Activated CD4-positive, alpha-beta memory T cell treated with anti-CD3 and anti-CD28 coated beads, Interleukin-2, amount 10 ng/mL, durations not matched to agents 7 days and 5 days (primary cell): ENCODE data around the gene PPFIA4. TPM values are rescaled to one million over a fixed set of nuclear protein-coding genes. Genes with fewer than 3 reads are reported as not detected.

Experiments
- CTCF ChIA-PET: fragments of 350-600 bp; sonication (Branson Sonifier 250); formaldehyde crosslinking; loops from one replicate; lab custom pipeline; 2021; ENCODE audit warnings: antibody characterized with exemption, inconsistent platforms; lab: Charles Lee
- POLR2A ChIA-PET: fragments of 350-600 bp; sonication (Branson Sonifier 250); formaldehyde crosslinking; loops from one replicate; lab custom pipeline; 2021; ENCODE audit warnings: antibody characterized with exemption; lab: Charles Lee
- DNase-seq: peaks from one replicate; pipeline ENCODE4 v3.0.0-alpha.2; 2020
- H3K27ac Mint-ChIP-seq: one replicate; pipeline ENCODE4 v1.8.0; 2021; ENCODE audit warnings: mild to moderate bottlenecking, mixed read lengths
- H3K27me3 Mint-ChIP-seq: one replicate; pipeline ENCODE4 v1.8.0; 2021; ENCODE audit warnings: mixed read lengths
- H3K36me3 Mint-ChIP-seq: one replicate; pipeline ENCODE4 v1.8.0; 2021; ENCODE audit warnings: low read depth, mixed read lengths
- H3K4me1 Mint-ChIP-seq: one replicate; pipeline ENCODE4 v1.8.0; 2021; ENCODE audit warnings: mixed read lengths
- H3K4me3 Mint-ChIP-seq: one replicate; pipeline ENCODE4 v1.8.0; 2021; ENCODE audit warnings: mild to moderate bottlenecking, mixed read lengths
- H3K9me3 Mint-ChIP-seq: one replicate; pipeline ENCODE4 v1.8.0; 2021; ENCODE audit warnings: mixed read lengths
- total RNA-seq, 2 experiments: library from RNA; stranded (reverse); gene quantifications; one replicate each; pipeline ENCODE4 v1.2.3, GENCODE V29; 2021

The PPFIA4 gene
- total RNA-seq, 2 experiments from 2014 or later = 28.9 to 29.3 TPM

GRCh38 chr1:203084588-203085527, 58.6 kb downstream of the PPFIA4 start:
- Mint-ChIP-seq H3K36me3 (no peaks in the 10 kb centered on the region), H3K27me3 (peaks cover 14% of the 10 kb centered on the region), H3K27ac (no peak overlapping the region), H3K4me3 (no peak overlapping the region), H3K4me1 (no peaks in the 10 kb centered on the region), H3K9me3 (no peaks in the 10 kb centered on the region)
- CTCF ChIA-PET = interaction anchor here (0.6 to 2.5 kb wide), 9 partner anchors 13 to 1012 kb away, joined by 3 to 12 read pairs (median 4); no protein-coding TSS in a partner anchor
- POLR2A ChIA-PET = no interaction called here
- DNase-seq = peak; percentile 45

GRCh38 chr1:203085528-203086406, 59.5 kb downstream of the PPFIA4 start, which contains the start of gene MYOG:
MYOG (minus strand) TSS chr1:203086012; CDS start chr1:203085961, 51 bp downstream.
- H3K27ac Mint-ChIP-seq = no peak within 1 kb of the TSS
- H3K27me3 Mint-ChIP-seq = peaks cover 12% of the 10 kb centered on the region
- ChIA-PET POLR2A (no interaction called here), CTCF (interaction anchor here (1.3 to 2.5 kb wide), 2 partner anchors 13 to 130 kb away, joined by 3 to 12 read pairs; no protein-coding TSS in a partner anchor)
- H3K36me3 Mint-ChIP-seq = no peaks in the 10 kb centered on the region
- H3K9me3 Mint-ChIP-seq = no peaks in the 10 kb centered on the region
- peak; percentile 7 for DNase-seq
- H3K4me3 Mint-ChIP-seq = no peak within 1 kb of the TSS
- no peaks in the 10 kb centered on the region for H3K4me1 Mint-ChIP-seq

GRCh38 chr1:203086992-203087763, 60.9 kb downstream of the PPFIA4 start:
- DNase-seq = no peak
- no peaks in the 10 kb centered on the region for H3K36me3 Mint-ChIP-seq
- H3K27me3 Mint-ChIP-seq = peaks cover 9% of the 10 kb centered on the region
- CTCF ChIA-PET = no interaction called here
- H3K9me3 Mint-ChIP-seq = no peaks in the 10 kb centered on the region
- POLR2A ChIA-PET = no interaction called here
- H3K4me3 Mint-ChIP-seq = no peak overlapping the region
- H3K4me1 Mint-ChIP-seq = no peaks in the 10 kb centered on the region
- no peak overlapping the region for H3K27ac Mint-ChIP-seq

- Mint-ChIP-seq H3K36me3 (no peaks in the 10 kb centered on the region), H3K4me1 (no peaks in the 10 kb centered on the region), H3K27me3 (peaks cover 6% of the 10 kb centered on the region), H3K27ac (no peak overlapping the region), H3K4me3 (no peak overlapping the region), H3K9me3 (no peaks in the 10 kb centered on the region)
- DNase-seq = no peak
- CTCF ChIA-PET = no interaction called here
- POLR2A ChIA-PET = no interaction called here
Measured at GRCh38 chr1:203088441-203088840, 62.1 kb downstream of the PPFIA4 start.

GRCh38 chr1:203089001-203089650, 62.8 kb downstream of the PPFIA4 start:
- CTCF ChIA-PET = no interaction called here
- peaks cover 6% of the 10 kb centered on the region for H3K27me3 Mint-ChIP-seq
- H3K36me3 Mint-ChIP-seq = no peaks in the 10 kb centered on the region
- no peak overlapping the region for H3K27ac Mint-ChIP-seq
- no peaks in the 10 kb centered on the region for H3K4me1 Mint-ChIP-seq
- DNase-seq = no peak
- POLR2A ChIA-PET = no interaction called here
- H3K9me3 Mint-ChIP-seq = no peaks in the 10 kb centered on the region
- H3K4me3 Mint-ChIP-seq = no peak overlapping the region

GRCh38 chr1:203089651-203090045, 63.4 kb downstream of the PPFIA4 start:
- ChIA-PET POLR2A (no interaction called here), CTCF (no interaction called here)
- peaks cover 4% of the 10 kb centered on the region for H3K9me3 Mint-ChIP-seq
- no peaks in the 10 kb centered on the region for H3K4me1 Mint-ChIP-seq
- no peak overlapping the region for H3K27ac Mint-ChIP-seq
- peaks cover 10% of the 10 kb centered on the region for H3K27me3 Mint-ChIP-seq
- no peaks in the 10 kb centered on the region for H3K36me3 Mint-ChIP-seq
- no peak overlapping the region for H3K4me3 Mint-ChIP-seq
- no peak for DNase-seq

- ChIA-PET CTCF (no interaction called here), POLR2A (no interaction called here)
Measured at GRCh38 chr1:203090421-203091198, 64.3 kb downstream of the PPFIA4 start.

GRCh38 chr1:203091199-203091477, 64.8 kb downstream of the PPFIA4 start:
- no peaks in the 10 kb centered on the region for H3K4me1 Mint-ChIP-seq
- peaks cover 10% of the 10 kb centered on the region for H3K9me3 Mint-ChIP-seq
- ChIA-PET POLR2A (no interaction called here), CTCF (no interaction called here)
- H3K27me3 Mint-ChIP-seq = peaks cover 22% of the 10 kb centered on the region
- no peak overlapping the region for H3K4me3 Mint-ChIP-seq
- H3K27ac Mint-ChIP-seq = no peak overlapping the region
- DNase-seq = no peak
- H3K36me3 Mint-ChIP-seq = peaks cover 6% of the 10 kb centered on the region

More at GRCh38 chr1:203090421-203091198, 64.3 kb downstream of the PPFIA4 start:
- no peak for DNase-seq
- Mint-ChIP-seq H3K4me3 (no peak overlapping the region), H3K27me3 (peaks cover 19% of the 10 kb centered on the region), H3K36me3 (peaks cover 6% of the 10 kb centered on the region), H3K4me1 (no peaks in the 10 kb centered on the region), H3K27ac (no peak overlapping the region), H3K9me3 (peaks cover 10% of the 10 kb centered on the region)

- ChIA-PET CTCF (no interaction called here), POLR2A (no interaction called here)
- H3K9me3 Mint-ChIP-seq = peaks cover 10% of the 10 kb centered on the region
- H3K4me1 Mint-ChIP-seq = no peaks in the 10 kb centered on the region
- H3K36me3 Mint-ChIP-seq = peaks cover 6% of the 10 kb centered on the region
- no peak overlapping the region for H3K4me3 Mint-ChIP-seq
- H3K27ac Mint-ChIP-seq = no peak overlapping the region
- no peak for DNase-seq
- peaks cover 23% of the 10 kb centered on the region for H3K27me3 Mint-ChIP-seq
Measured at GRCh38 chr1:203091761-203092330, 65.6 kb downstream of the PPFIA4 start.

GRCh38 chr1:203093754-203094410, 67.6 kb downstream of the PPFIA4 start:
- DNase-seq = no peak
- ChIA-PET CTCF (no interaction called here), POLR2A (no interaction called here)
- H3K27ac Mint-ChIP-seq = no peak overlapping the region
- H3K9me3 Mint-ChIP-seq = peaks cover 10% of the 10 kb centered on the region
- no peak overlapping the region for H3K4me3 Mint-ChIP-seq
- H3K4me1 Mint-ChIP-seq = no peaks in the 10 kb centered on the region
- H3K27me3 Mint-ChIP-seq = peaks cover 24% of the 10 kb centered on the region
- H3K36me3 Mint-ChIP-seq = peaks cover 6% of the 10 kb centered on the region

- no peaks in the 10 kb centered on the region for H3K4me1 Mint-ChIP-seq
- H3K4me3 Mint-ChIP-seq = no peak overlapping the region
- H3K27me3 Mint-ChIP-seq = peaks cover 25% of the 10 kb centered on the region
- peaks cover 10% of the 10 kb centered on the region for H3K9me3 Mint-ChIP-seq
- H3K27ac Mint-ChIP-seq = no peak overlapping the region
- POLR2A ChIA-PET = no interaction called here
- CTCF ChIA-PET = no interaction called here
- peaks cover 6% of the 10 kb centered on the region for H3K36me3 Mint-ChIP-seq
- DNase-seq = no peak
Measured at GRCh38 chr1:203095061-203095690, 68.9 kb downstream of the PPFIA4 start.
